HuH-7 (cell line): ENCODE results near the gene ADRM1.

Source experiments
- DNase-seq: peaks from one replicate; pipeline ENCODE4 v3.0.0; 2011; ENCODE audit warnings: low spot score

Gene ADRM1

DNA sequence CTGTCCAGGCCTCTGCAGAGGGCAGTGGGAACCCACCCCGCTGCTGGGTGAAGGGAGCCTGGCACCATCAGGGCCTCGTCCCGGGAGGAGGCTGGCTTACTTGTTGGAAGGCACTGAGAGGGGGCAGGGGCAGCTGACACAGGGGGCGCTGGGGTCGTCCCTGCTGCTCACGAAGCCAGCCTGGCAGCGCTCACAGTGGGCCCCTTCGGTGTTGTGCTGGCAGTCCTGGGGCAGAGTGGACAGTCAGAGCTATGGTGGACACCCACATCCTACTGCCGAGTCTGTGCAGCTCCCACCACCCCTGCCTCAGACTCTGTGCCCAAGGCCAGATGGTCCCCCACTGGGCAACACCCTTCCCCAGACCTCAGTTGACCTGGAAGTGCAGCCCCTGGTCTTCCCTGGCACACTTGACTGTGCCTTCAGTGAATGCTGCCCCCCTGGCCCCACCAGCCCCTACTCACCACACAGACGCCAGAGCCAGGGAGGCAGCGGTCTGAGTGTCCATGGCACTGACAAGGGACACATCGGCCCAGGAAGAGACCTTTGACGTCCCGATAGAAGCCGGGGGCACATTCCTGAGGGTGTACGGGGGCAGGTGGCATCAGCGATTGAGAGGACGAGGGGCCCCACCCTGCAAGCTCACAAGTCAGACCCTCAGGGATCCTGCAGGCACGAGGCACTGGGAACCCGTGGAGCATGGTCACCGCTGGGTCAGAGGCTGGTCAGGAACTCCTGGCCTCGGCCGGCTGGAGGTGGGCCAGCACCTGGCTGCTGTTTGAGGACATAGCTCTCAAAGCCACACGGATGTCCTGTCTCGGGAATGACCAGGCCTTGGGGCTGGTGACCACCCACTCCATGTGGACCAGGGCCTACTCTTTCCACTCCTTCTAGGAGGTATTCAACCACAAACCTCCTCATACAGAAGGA is 21.4 kb downstream of the ADRM1 start:
- no peak for DNase-seq

- no peak for DNase-seq
Measured at GRCh38 chr20:62325172-62325905, 22.5 kb downstream of the ADRM1 start.

DNA sequence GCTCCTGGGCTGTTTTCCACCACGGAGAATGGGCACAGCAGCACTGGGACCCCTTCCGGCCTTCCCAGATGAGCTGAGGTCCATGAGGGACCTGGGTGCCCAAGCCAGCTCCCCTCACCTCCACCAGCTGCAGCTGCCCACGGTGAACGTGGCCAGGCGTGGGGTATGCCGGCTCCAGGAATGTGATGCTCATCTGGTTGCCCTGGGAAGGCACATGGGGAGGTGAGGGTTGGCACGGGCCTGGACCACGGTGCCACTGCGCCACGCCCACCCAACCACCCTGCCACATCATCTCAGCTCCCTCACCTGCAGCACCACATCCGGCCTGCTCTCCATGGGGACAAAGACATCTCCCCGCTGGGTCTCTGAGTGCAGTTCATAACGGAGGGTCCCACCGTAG is 23.8 kb downstream of the ADRM1 start:
- no peak for DNase-seq

DNA sequence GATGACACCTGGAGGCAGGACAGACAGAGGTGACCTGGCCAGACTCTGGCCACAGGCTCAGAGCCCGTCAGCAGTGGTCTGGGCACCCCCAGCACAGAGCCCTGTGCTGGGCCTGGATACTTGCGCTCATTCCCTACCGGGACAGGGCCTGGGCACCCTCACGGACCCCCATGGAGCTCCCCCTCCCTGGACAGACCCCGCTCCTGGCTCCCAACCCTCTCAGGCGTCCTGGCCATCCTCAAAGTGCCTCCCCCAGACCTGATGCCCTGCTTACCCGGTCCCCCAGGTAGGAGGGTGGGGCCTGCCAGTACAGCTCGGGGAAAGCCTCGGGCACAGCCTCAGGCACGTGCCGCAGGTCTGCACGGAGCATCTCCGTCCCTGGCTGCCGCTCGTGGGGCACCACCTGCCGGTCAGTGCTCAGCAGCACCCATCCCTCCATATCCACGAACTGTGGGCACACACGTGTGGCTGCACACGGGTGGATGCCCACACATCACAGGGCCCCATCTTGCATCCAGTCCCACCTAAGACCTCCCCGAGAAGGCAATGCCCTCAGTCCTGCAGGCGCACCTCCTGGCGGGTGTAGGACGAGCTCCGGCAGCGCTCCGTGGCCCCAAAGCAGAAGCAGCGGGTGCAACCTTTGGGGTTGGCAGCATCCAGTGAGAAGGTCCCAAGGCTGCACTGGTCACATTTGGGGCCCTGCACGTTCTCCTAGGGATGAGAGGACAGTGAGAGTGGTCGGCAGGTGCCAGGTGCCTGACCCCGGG is 24.3 kb downstream of the ADRM1 start:
- DNase-seq: no peak

- DNase-seq: no peak
Measured at GRCh38 chr20:62327726-62328495, 25.1 kb downstream of the ADRM1 start.

DNA sequence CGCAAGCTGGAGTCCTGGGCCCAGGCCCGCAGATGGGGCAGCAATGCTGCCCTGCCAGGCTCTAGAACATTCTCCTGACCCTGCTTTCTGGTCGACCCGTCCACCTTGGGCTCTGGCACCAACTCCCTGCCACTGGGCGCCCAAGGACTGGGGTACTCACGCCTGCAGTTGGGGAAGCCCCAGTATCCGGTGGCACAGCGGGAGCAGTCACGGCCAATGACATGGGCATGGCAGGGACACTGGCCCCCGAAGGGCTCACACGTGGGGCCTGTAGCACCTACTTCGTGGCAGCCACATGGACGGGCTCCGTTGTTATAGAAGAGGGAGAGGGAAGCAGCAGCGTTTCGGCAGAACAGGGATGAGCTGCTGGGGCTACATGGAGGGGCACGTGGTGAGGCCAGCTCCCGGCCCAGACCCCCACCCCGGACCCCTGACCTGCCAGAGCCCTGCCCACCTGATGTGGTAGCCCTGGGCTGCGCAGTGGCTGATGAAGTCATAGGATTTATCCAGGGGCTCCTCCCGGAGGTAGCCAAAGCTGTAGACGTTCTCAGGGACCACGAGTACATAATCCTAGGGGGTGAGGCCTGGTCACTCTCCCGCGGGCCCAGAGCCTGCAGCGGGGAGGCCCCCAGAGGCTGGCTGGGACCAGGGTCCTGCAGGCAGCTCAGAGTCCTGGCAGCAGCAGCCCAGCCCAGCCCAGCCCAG is 26.0 kb downstream of the ADRM1 start:
- DNase-seq: no peak

DNA sequence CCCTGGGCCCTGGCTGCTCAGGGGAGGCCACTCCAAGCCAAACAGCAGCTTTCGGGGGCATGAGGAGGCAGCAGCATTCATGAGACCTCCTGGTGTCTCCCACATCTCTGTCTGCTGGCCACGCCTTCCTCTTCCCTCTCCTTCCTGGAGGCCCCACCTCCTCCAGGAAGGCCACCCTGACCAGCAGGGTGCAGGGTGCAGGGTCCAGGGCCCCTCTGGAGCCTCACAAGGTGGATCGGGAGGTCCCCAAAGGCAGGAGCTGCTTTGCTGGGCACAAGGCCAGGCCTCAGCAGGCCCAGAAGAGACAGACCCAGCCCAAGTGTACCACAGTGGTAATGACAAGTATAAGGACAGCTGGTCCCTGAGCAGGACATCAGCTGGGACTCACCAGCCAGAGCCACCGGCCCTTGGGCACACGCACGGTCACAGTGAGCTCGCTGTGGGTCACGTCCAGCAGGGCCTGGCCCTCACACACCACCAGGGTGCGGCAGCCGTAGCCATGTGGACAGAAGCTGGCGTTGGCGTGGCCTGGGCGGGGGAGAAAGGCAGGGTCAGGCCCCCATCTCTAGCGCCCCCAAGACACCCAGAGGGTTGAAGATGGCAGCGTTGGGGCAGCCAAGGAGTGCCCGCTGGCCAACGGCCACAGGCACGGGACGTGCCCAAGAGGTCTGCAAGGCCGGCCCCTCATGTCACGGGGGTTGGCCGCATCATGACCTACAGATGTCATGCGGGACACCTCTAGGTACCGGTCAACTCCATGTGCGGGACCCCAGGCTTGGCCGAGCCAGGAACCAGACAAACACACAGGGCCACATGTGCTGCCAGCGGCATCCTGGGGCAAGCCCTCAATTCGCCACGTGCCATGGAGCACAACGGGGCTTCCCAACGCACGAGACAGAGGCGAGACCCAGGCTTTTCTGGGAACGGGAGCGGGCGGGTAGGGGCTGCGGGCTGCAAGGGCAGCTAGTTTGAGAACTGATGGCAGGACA is 26.9 kb downstream of the ADRM1 start:
- no peak for DNase-seq

- DNase-seq: no peak
Measured at GRCh38 chr20:62330576-62331317, 27.9 kb downstream of the ADRM1 start.

- DNase-seq: no peak
Measured at GRCh38 chr20:62331347-62331746, 28.6 kb downstream of the ADRM1 start.

DNA sequence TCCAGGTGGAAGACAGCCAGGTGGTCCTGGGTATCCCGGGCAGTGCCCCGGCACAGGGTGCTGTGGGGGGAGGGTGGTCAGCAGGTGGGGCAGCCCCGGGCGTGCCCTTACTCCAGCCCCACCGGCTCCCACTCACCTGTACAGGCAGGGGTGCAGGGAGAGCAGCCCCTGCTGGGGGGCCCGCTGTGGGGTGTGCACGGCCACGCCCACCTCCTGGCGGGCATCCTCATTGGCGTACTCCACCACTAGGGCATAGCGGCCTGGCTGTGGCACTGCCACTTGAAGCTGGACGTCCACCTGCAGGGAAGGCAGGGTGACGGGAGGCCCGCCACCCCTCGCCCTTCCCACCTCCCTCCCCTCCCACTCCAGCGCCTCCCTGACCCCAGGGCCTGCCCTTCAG is 29.6 kb downstream of the ADRM1 start:
- no peak for DNase-seq

GRCh38 chr20:62332989-62333819 is 30.4 kb downstream of the ADRM1 start:
- DNase-seq: no peak

- no peak for DNase-seq
Measured at GRCh38 chr20:62333820-62334595, 31.2 kb downstream of the ADRM1 start.

GRCh38 chr20:62334881-62335280 is 32.1 kb downstream of the ADRM1 start:
- no peak for DNase-seq

DNA sequence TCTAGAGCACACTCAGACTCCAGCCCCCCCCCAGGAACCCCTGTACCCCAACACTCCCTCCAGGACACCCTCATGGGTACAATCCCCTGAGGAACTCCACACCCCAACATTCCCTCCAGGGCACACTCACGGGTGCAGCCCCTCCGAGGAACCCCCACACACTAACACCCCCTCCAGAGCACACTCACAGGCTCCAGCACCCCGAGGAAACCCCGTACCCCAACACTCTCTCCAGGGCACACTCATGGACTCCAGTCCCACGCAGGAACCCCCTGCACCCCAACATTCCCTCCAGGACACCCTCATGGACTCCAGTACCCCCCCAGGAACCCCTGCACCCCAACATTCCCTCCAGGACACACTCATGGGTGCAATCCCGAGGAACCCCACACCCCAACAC is 32.7 kb downstream of the ADRM1 start:
- no peak for DNase-seq

- DNase-seq: no peak
Measured at GRCh38 chr20:62336329-62336728, 33.5 kb downstream of the ADRM1 start.

- DNase-seq: no peak
Measured at GRCh38 chr20:62336775-62337557, 34.2 kb downstream of the ADRM1 start.
